Trophoblast cell (in vitro differentiated cells and primary cell): ENCODE measurements around the gene B3GLCT.
"Not testable (repeated sequence)": the region's sequence is repeated elsewhere in the genome, so short reads cannot be mapped to it uniquely, and the experiment has no call there.

Experiments used
- DNase-seq, 2 donors: peaks; one replicate each; pipeline ENCODE4 v3.0.0-alpha.2; 2016
- H2AFZ ChIP-seq: 2 replicates; pipeline ENCODE4 v1.6.1; 2013; ENCODE audit warnings: low read length, moderate library complexity, mild to moderate bottlenecking; ENCODE audit not compliant: insufficient read depth, poor library complexity
- H2AK5ac ChIP-seq: 2 replicates; pipeline ENCODE4 v1.6.1; 2013; ENCODE audit warnings: mild to moderate bottlenecking, low read length
- H2BK120ac ChIP-seq: 2 replicates; pipeline ENCODE4 v1.6.1; 2013; ENCODE audit warnings: low read length, mild to moderate bottlenecking, moderate library complexity; ENCODE audit not compliant: insufficient read depth, poor library complexity
- H2BK12ac ChIP-seq: 2 replicates; pipeline ENCODE4 v1.6.1; 2013; ENCODE audit warnings: mild to moderate bottlenecking, low read length, moderate library complexity
- H2BK5ac ChIP-seq: 2 replicates; pipeline ENCODE4 v1.6.1; 2013; ENCODE audit warnings: low read length, low read depth, moderate library complexity, mild to moderate bottlenecking; ENCODE audit not compliant: poor library complexity
- H3K14ac ChIP-seq: 2 replicates; pipeline ENCODE4 v1.6.1; 2013; ENCODE audit warnings: mild to moderate bottlenecking, low read length
- H3K18ac ChIP-seq: 2 replicates; pipeline ENCODE4 v1.6.1; 2013; ENCODE audit warnings: mild to moderate bottlenecking, low read length
- H3K23ac ChIP-seq: 2 replicates; pipeline ENCODE4 v1.6.1; 2013; ENCODE audit warnings: low read length
- H3K27ac ChIP-seq: 2 replicates; pipeline ENCODE4 v1.5.1; 2013; ENCODE audit warnings: low read depth, mild to moderate bottlenecking, inconsistent platforms, low read length, moderate library complexity
- H3K27me3 ChIP-seq: 2 replicates; pipeline ENCODE4 v1.6.1; 2013; ENCODE audit warnings: inconsistent platforms, mild to moderate bottlenecking, low read length, moderate library complexity; ENCODE audit not compliant: insufficient read depth
- H3K36me3 ChIP-seq, 2 experiments: 1 replicate in 1 of 2; 2 replicates in 1 of 2; pipeline ENCODE4 v1.6.1; 2013; ENCODE audit warnings: low read length in 2 of 2, mild to moderate bottlenecking in 2 of 2, moderate library complexity in 1 of 2; ENCODE audit not compliant: insufficient read depth in 2 of 2, control insufficient read depth in 1 of 2
- H3K4ac ChIP-seq: 2 replicates; pipeline ENCODE4 v1.6.1; 2013; ENCODE audit warnings: low read depth, mild to moderate bottlenecking, low read length, moderate library complexity
- H3K4me1 ChIP-seq, 2 experiments: 1 replicate in 1 of 2; 2 replicates in 1 of 2; pipeline ENCODE4 v1.6.1; 2013; ENCODE audit warnings: low read length in 2 of 2, mild to moderate bottlenecking in 2 of 2, moderate library complexity in 1 of 2; ENCODE audit not compliant: insufficient read depth in 2 of 2, control insufficient read depth in 1 of 2
- H3K4me2 ChIP-seq: 2 replicates; pipeline ENCODE4 v1.6.1; 2013; ENCODE audit warnings: inconsistent platforms, mild to moderate bottlenecking, low read length, moderate library complexity
- H3K4me3 ChIP-seq: 2 replicates; pipeline ENCODE4 v1.5.1; 2013; ENCODE audit warnings: mild to moderate bottlenecking, low read depth, low read length, inconsistent platforms
- H3K79me1 ChIP-seq: one replicate; pipeline ENCODE4 v1.6.1; 2013; ENCODE audit warnings: low read length
- H3K79me2 ChIP-seq: 2 replicates; pipeline ENCODE4 v1.6.1; 2013; ENCODE audit warnings: low read length, mild to moderate bottlenecking; ENCODE audit not compliant: control insufficient read depth, insufficient read depth, poor library complexity
- H3K9ac ChIP-seq: 2 replicates; pipeline ENCODE4 v1.6.1; 2013; ENCODE audit warnings: mild to moderate bottlenecking, low read length
- H3K9me3 ChIP-seq: 2 replicates; pipeline ENCODE4 v1.6.1; 2013; ENCODE audit warnings: low read depth, mild to moderate bottlenecking, control low read depth, inconsistent platforms, low read length; ENCODE audit not compliant: insufficient read depth
- H4K12ac ChIP-seq: 2 replicates; pipeline ENCODE4 v1.6.1; 2013; ENCODE audit warnings: low read depth, mild to moderate bottlenecking, low read length, moderate library complexity
- H4K8ac ChIP-seq: 2 replicates; pipeline ENCODE4 v1.6.1; 2013; ENCODE audit warnings: low read depth, mild to moderate bottlenecking, low read length, moderate library complexity
- H4K91ac ChIP-seq: one replicate; pipeline ENCODE4 v1.6.1; 2013; ENCODE audit warnings: low read depth, mild to moderate bottlenecking, low read length, moderate library complexity
- WGBS: extraction: QIAGEN DNeasy Blood & Tissue Kit; methylation state at CpG from one replicate; pipeline ENCODE4 v1.1.7; 2013; ENCODE audit warnings: missing lambda C conversion rate; ENCODE audit not compliant: insufficient read length, insufficient coverage; ENCODE audit errors: extremely low coverage; 5-methylcytosine and 5-hydroxymethylcytosine counted together

B3GLCT gene

DNA sequence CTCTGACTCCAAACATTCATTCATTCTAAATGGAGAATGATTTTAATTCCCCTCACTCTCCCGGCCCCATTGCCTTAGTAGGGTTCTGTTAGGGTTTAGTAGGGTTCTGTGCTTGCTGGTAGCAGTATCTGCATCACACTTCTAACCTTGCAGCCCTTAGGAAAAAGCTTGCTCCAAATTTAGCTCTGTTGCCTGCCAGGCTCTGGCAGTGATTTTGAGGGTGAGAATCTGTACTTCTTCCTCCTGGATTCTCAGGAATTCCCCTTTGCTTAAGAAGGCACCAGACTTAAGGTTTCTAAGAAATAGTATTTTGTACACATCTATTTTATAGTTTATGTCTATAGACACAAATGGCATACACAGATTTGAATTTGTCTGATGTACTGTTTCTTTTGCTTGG is 14.7 kb downstream of the B3GLCT start:
- Histone ChIP-seq H4K8ac (no peak overlapping the region), H3K4me3 (no peak overlapping the region), H3K18ac (no peak overlapping the region), H3K9me3 (no peaks in the 10 kb centered on the region), H3K4me1 (no peaks in the 10 kb centered on the region), H3K4me2 (no peak overlapping the region), H3K79me1 (no peaks in the 10 kb centered on the region), H3K27me3 (no peaks in the 10 kb centered on the region), H2BK12ac (no peak overlapping the region), H2AFZ (no peak overlapping the region), H3K14ac (no peak overlapping the region), H3K9ac (no peak overlapping the region), H3K79me2 (no peaks in the 10 kb centered on the region), H3K23ac (no peak overlapping the region), H3K27ac (no peak overlapping the region), H3K4ac (no peak overlapping the region), H2AK5ac (no peak overlapping the region), H4K12ac (no peak overlapping the region), H2BK5ac (no peak overlapping the region), H3K36me3 (no peaks in the 10 kb centered on the region), H2BK120ac (no peak overlapping the region), H4K91ac (no peak overlapping the region)
- no CpG with 5 or more reads among the region's 1 CpG for WGBS
- DNase-seq, result no peak

DNA sequence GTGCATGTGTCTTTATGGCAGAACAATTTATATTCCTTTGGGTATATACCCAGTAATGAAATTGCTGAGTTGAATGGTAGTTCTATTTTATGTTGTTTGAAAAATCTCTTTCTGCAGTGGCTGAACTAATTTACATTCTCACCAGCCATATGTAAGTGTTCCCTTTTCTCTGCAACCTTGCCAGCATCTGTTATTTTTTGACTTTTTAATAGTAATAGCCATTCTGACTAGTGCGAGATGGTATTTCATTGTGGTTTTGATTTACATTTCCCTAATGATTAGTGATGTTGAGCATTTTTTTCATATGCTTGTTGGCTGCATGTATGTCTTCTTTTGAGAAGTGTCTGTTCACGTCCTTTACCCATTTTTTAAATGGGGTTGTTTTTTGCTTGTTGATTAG is 17.1 kb downstream of the B3GLCT start:
- H3K4me1 ChIP-seq, H2BK120ac ChIP-seq, H2BK12ac ChIP-seq, H3K4ac ChIP-seq, H3K27me3 ChIP-seq, H3K18ac ChIP-seq, H4K12ac ChIP-seq, H4K91ac ChIP-seq, H3K23ac ChIP-seq, H2AK5ac ChIP-seq, H3K9ac ChIP-seq, H3K9me3 ChIP-seq, H3K36me3 ChIP-seq, H3K14ac ChIP-seq, H2AFZ ChIP-seq, H3K27ac ChIP-seq, H3K4me3 ChIP-seq, H2BK5ac ChIP-seq, H4K8ac ChIP-seq, H3K4me2 ChIP-seq, H3K79me2 ChIP-seq, H3K79me1 ChIP-seq, DNase-seq: not testable (repeated sequence)
- WGBS, result no CpG with 5 or more reads among the region's 2 CpGs

DNA sequence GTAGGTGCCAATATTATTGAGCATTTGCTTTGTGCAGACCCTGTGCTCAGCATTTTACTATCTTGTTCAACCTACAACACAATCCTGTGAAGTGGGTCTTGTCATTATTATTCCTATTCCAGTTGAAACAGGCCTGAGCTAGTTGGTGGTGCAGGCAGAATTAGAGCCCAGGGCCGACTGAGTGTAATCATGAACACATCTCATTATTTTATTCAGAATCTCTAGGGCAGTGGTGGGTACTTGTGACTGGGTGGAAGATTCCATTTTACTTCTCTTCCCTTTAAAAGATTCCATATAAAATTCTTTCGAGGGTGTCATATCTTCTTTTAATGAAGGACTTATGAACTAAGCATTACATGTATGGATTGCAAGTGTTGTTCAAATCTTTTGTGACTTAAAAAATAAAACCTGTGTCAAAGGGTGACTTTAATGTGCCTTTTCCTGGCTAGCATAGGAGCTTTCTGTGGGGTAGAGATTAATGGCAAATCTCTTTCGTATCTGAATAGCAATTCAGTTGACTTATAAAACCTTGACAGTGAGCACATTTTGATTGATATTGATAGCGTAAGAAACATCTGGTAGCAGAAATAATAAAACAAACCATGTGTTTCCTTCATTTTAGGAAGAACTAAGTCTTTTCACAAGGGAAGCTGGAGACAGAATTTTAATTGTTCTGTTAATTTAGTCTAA is 20.3 kb downstream of the B3GLCT start:
- no peak overlapping the region for H2AK5ac ChIP-seq
- H2AFZ ChIP-seq, result no peak overlapping the region
- WGBS, result no CpG with 5 or more reads among the region's 4 CpGs
- H3K18ac ChIP-seq, result no peak overlapping the region
- H3K23ac ChIP-seq, result no peak overlapping the region
- no peaks in the 10 kb centered on the region for H3K79me2 ChIP-seq
- H3K4me2 ChIP-seq, result no peak overlapping the region
- H3K27me3 ChIP-seq, result no peaks in the 10 kb centered on the region
- no peaks in the 10 kb centered on the region for H3K79me1 ChIP-seq
- no peak overlapping the region for H2BK12ac ChIP-seq
- no peak for DNase-seq
- H3K9ac ChIP-seq, result no peak overlapping the region
- no peak overlapping the region for H3K27ac ChIP-seq
- H2BK120ac ChIP-seq, result no peak overlapping the region
- H3K14ac ChIP-seq, result no peak overlapping the region
- H3K9me3 ChIP-seq, result no peaks in the 10 kb centered on the region
- H2BK5ac ChIP-seq, result no peak overlapping the region
- H4K91ac ChIP-seq, result no peak overlapping the region
- H3K36me3 ChIP-seq, result no peaks in the 10 kb centered on the region
- H3K4ac ChIP-seq, result no peak overlapping the region
- no peak overlapping the region for H3K4me3 ChIP-seq
- peaks cover 0 to 2% of the 10 kb centered on the region in 2 experiments for H3K4me1 ChIP-seq
- no peak overlapping the region for H4K12ac ChIP-seq
- H4K8ac ChIP-seq, result no peak overlapping the region

DNA sequence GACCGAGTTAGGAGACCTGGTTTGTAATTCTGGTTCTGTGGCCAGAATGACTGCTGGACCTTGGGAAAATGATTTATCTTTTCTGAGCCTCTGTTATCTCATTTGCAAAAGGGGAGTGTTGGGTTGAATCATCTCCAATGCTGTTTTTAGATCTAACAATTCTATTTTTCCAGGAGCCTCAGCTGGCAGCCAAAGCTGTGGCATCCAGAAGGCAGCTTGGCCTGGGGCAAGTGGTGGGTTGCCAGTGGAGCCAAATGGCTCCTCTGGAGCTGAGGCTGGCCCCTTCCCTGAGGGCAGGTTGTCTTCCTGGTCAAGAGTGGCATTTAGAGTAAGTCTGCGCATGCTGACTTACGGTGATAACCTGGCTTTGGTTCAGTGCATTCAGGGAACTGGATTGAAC is 21.3 kb downstream of the B3GLCT start:
- no CpG with 5 or more reads among the region's 3 CpGs for WGBS
- Histone ChIP-seq H3K18ac (no peak overlapping the region), H3K14ac (no peak overlapping the region), H4K91ac (no peak overlapping the region), H3K9ac (no peak overlapping the region), H2AFZ (no peak overlapping the region), H3K27me3 (no peaks in the 10 kb centered on the region), H3K4me3 (no peak overlapping the region), H4K12ac (no peak overlapping the region), H3K23ac (no peak overlapping the region), H2BK5ac (no peak overlapping the region), H4K8ac (no peak overlapping the region), H3K4me2 (no peak overlapping the region), H3K36me3 (no peaks in the 10 kb centered on the region), H2BK120ac (no peak overlapping the region), H3K9me3 (no peaks in the 10 kb centered on the region), H3K79me1 (no peaks in the 10 kb centered on the region), H3K4ac (no peak overlapping the region), H3K4me1 (peaks cover 0 to 2% of the 10 kb centered on the region in 2 experiments), H2BK12ac (no peak overlapping the region), H3K27ac (no peak overlapping the region), H2AK5ac (no peak overlapping the region), H3K79me2 (no peaks in the 10 kb centered on the region)
- no peak for DNase-seq
